ENCODE data around the gene FMR1NB. TPM values are rescaled to one million over a fixed set of nuclear protein-coding genes. Genes with fewer than 3 reads are reported as not detected.

Gene FMR1NB
- total and polyA plus RNA-seq, 2 of the 8 experiments (the other 6 are each of a cell fraction or from before 2014, with no cell fraction given), result not detected

DNA sequence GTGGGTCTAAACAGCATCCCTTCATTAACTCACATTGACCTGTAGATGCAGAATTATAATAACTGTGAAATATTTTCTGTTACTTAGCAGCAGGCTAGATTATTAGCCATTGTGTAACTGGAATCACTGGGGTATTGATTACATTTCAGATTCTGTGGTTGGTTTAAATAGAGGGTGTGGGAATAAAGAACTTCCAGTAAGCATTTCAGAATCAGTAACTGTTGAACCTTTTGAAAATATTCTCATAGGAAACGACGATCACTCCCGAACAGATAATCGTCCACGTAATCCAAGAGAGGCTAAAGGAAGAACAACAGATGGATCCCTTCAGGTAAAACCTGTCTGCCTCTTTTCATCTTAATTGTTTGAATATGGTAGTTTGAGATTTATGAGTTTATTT, 35.9 kb upstream of the FMR1NB start:
- ChIA-PET CTCF (ENCODE audit: partially characterized antibody) (no interaction called here), POLR2A (ENCODE audit: partially characterized antibody) (no interaction called here)
- no peak overlapping the region for H3K14ac ChIP-seq (ENCODE audit: insufficient read length)
- H2AK5ac ChIP-seq (ENCODE audit: low read depth, low read length), result no peak overlapping the region
- no peaks in the 10 kb centered on the region for H3K79me2 ChIP-seq (ENCODE audit: control insufficient read depth in 1 of 2, insufficient read depth in 2 of 2, low read length in 2 of 2)
- H3K4me2 ChIP-seq (ENCODE audit: insufficient read depth in 1 of 2, low read depth in 2 of 2, low read length in 2 of 2), result no peak overlapping the region
- no peak overlapping the region for H3K27ac ChIP-seq (ENCODE audit: low read depth, low read length)
- no peak overlapping the region for H3K56ac ChIP-seq (replicated peaks; ENCODE audit: insufficient read length, low read depth, low read length)
- DNase-seq (ENCODE audit: low read depth in 1 of 2, low spot score in 2 of 2) (no peak), FAIRE-seq (no peak)
- H4K91ac ChIP-seq (replicated peaks; ENCODE audit: insufficient read length, low read length), result no peak overlapping the region
- H3K9me3 ChIP-seq (ENCODE audit: insufficient read depth in 2 of 2, low read depth in 1 of 2, low read length in 1 of 2), result no peaks in the 10 kb centered on the region
- H3K27me3 ChIP-seq (replicated peaks in 1 of 4; ENCODE audit: control insufficient read depth in 3 of 4, extremely low read depth in 1 of 4, insufficient read depth in 3 of 4, low read length in 3 of 4), result no peaks in the 10 kb centered on the region
- WGBS, 2 experiments (ENCODE audit: extremely low coverage in 1 of 2, insufficient coverage in 1 of 2, insufficient read length in 1 of 2, insufficient replicate concordance in 2 of 2, low coverage in 1 of 2, low lambda C conversion rate in 2 of 2, missing lambda C conversion rate in 1 of 2), result 100% methylated on average over 5 of the region's 5 CpGs; no CpG with 5 or more reads in 1 of the 2 experiments
- H2BK15ac ChIP-seq (ENCODE audit: low read length), result no peak overlapping the region
- no peaks in the 10 kb centered on the region for H3K4me1 ChIP-seq (replicated peaks in 1 of 4; ENCODE audit: control insufficient read depth in 3 of 4, insufficient read depth in 4 of 4, low read length in 3 of 4)
- H3K79me1 ChIP-seq (ENCODE audit: low read depth, low read length), result no peaks in the 10 kb centered on the region
- peaks cover 0 to 58% (median 14%) of the 10 kb centered on the region in 4 experiments; a peak in 6 of 8 replicates for H3K36me3 ChIP-seq (ENCODE audit: control insufficient read depth in 2 of 4, insufficient read depth in 4 of 4, low read length in 3 of 4)
- H3K23me2 ChIP-seq (ENCODE audit: low read depth, low read length), result no peaks in the 10 kb centered on the region
- H4K5ac ChIP-seq (ENCODE audit: insufficient read length, low read depth, low read length), result no peak overlapping the region
- no peak overlapping the region for H3K9ac ChIP-seq (replicated peaks in 1 of 4; ENCODE audit: extremely low read depth in 1 of 4, low read depth in 3 of 4, low read length in 3 of 4)
- H2AFZ ChIP-seq (ENCODE audit: low read length), result no peak overlapping the region
- H3K4ac ChIP-seq (replicated peaks; ENCODE audit: insufficient read length, low read depth, low read length), result no peak overlapping the region
- H2BK12ac ChIP-seq (ENCODE audit: low read depth, low read length), result no peak overlapping the region
- TF ChIP-seq NRF1 (IDR thresholded peaks at IDR 0.05; ENCODE audit: low read depth, low read length), result no peak
- TF ChIP-seq HDAC2 (IDR thresholded peaks at IDR 0.05; ENCODE audit: borderline replicate concordance in 1 of 2, low read depth in 2 of 2, low read length in 2 of 2), result no peak
- TF ChIP-seq FOSL1 (IDR thresholded peaks at IDR 0.05; ENCODE audit: insufficient read depth, low read depth, low read length), result no peak
- TF ChIP-seq E2F6 (IDR thresholded peaks at IDR 0.05), result no peak
- TF ChIP-seq HDAC6 (IDR thresholded peaks at IDR 0.05; ENCODE audit: low read depth, low read length), result no peak
- no peak for TF ChIP-seq NANOG (IDR thresholded peaks at IDR 0.05; ENCODE audit: insufficient read depth, low read depth, low read length, poor library complexity, severe bottlenecking)
- TF ChIP-seq TEAD4 (IDR thresholded peaks at IDR 0.05; ENCODE audit: low read depth, low read length), result no peak
- TF ChIP-seq CTBP2 (IDR thresholded peaks at IDR 0.05; ENCODE audit: borderline replicate concordance, insufficient read depth, insufficient read length, low read length), result no peak
- TF ChIP-seq TCF12 (IDR thresholded peaks at IDR 0.05; ENCODE audit: low read depth, low read length), result no peak
- TF ChIP-seq MAFK (IDR thresholded peaks at IDR 0.05; ENCODE audit: low read depth, low read length), result no peak
- TF ChIP-seq USF2 (IDR thresholded peaks at IDR 0.05; ENCODE audit: low read length), result no peak
- no peak for TF ChIP-seq EGR1 (IDR thresholded peaks at IDR 0.05; ENCODE audit: borderline replicate concordance, low read depth, low read length)
- H3K18ac ChIP-seq (ENCODE audit: extremely low read depth, low read length), result no peak overlapping the region
- H2BK5ac ChIP-seq (ENCODE audit: low read depth, low read length), result no peak overlapping the region
- H2BK120ac ChIP-seq (replicated peaks; ENCODE audit: low read depth, low read length), result no peak overlapping the region
- H3K4me3 ChIP-seq (ENCODE audit: extremely low read depth in 1 of 4, insufficient read depth in 2 of 4, low read depth in 3 of 4, low read length in 4 of 4), result no peak overlapping the region
- no peak overlapping the region for H2BK20ac ChIP-seq (ENCODE audit: low read length)
- no peak overlapping the region for H3K23ac ChIP-seq (ENCODE audit: insufficient read length)
- no peak overlapping the region for H4K8ac ChIP-seq (ENCODE audit: extremely low read depth, insufficient read depth, low read length)
- no peaks in the 10 kb centered on the region for H4K20me1 ChIP-seq (replicated peaks in 1 of 2; ENCODE audit: control insufficient read depth in 1 of 2, insufficient read depth in 2 of 2, low read length in 2 of 2)
